Kidney (tissue), 14 donors: Measurements from ENCODE around the gene ARSI. TPM values are rescaled to one million over a fixed set of nuclear protein-coding genes. Genes with fewer than 3 reads are reported as not detected.

ENCODE experiments used
- DNase-seq, 5 donors: peaks; one replicate each; pipeline ENCODE4 v3.0.0-alpha.2; 2013 to 2020
- FAIRE-seq: peaks from 2 replicates; lab custom pipeline; 2012; peaks lifted over from hg19 to GRCh38; lab: Jason Lieb, UNC
- H3K27ac ChIP-seq, 2 donors: one replicate each; pipeline ENCODE4 v1.7.0; 2013; ENCODE audit warnings: low read depth in 2 of 2, low read length in 2 of 2, inconsistent platforms in 1 of 2
- H3K27me3 ChIP-seq: one replicate; pipeline ENCODE4 v1.7.1; 2013; ENCODE audit warnings: low read length, inconsistent platforms; ENCODE audit not compliant: control insufficient read depth, insufficient read depth
- H3K36me3 ChIP-seq, 3 donors: one replicate each; pipeline versions ENCODE4 v1.7.0 to v1.7.1; 2013; ENCODE audit warnings: low read length in 3 of 3, control low read depth in 1 of 3, inconsistent platforms in 1 of 3; ENCODE audit not compliant: insufficient read depth in 3 of 3, control insufficient read depth in 2 of 3
- H3K4me1 ChIP-seq, 3 donors: one replicate each; pipeline versions ENCODE4 v1.7.0 to v1.7.1; 2013; ENCODE audit warnings: low read length in 3 of 3, inconsistent platforms in 1 of 3, low read depth in 1 of 3; ENCODE audit not compliant: control insufficient read depth in 2 of 3, insufficient read depth in 2 of 3
- H3K4me3 ChIP-seq, 3 donors: one replicate each; pipeline versions ENCODE4 v1.7.0 to v1.8.1; 2013; ENCODE audit warnings: low read length in 3 of 3, control low read depth in 1 of 3, inconsistent platforms in 1 of 3
- H3K9ac ChIP-seq, 3 donors: one replicate each; pipeline versions ENCODE4 v1.7.0 to v1.7.1; 2013; ENCODE audit warnings: low read length in 3 of 3, control low read depth in 1 of 3, inconsistent platforms in 1 of 3
- H3K9me3 ChIP-seq, 3 donors: one replicate each; pipeline versions ENCODE4 v1.7.0 to v1.7.1; 2013; ENCODE audit warnings: low read length in 3 of 3, control low read depth in 1 of 3, inconsistent platforms in 1 of 3; ENCODE audit not compliant: control insufficient read depth in 2 of 3, insufficient read depth in 1 of 3
- CTCF ChIP-seq: IDR thresholded peaks from 3 replicates; pipeline ENCODE4 v1.5.1; 2012; ENCODE audit warnings: mild to moderate bottlenecking, moderate library complexity, borderline replicate concordance; ENCODE audit not compliant: insufficient read depth; ENCODE audit errors: extremely low read depth
- intact Hi-C: fragments of 100-400 bp; cut with DNase I; formaldehyde crosslinking; loops from one replicate; pipeline ENCODE4 v1.11.1; 2022
- polyA plus RNA-seq: library from polyadenylated mRNA; stranded (reverse); fragments of 350-450 nt; fragmentation: Illumina TruSeq; extraction: RNeasy Lipid Tissue Mini Kit (QIAGEN cat#74804); gene quantifications from one replicate; pipeline ENCODE4 v1.2.3, GENCODE V29; 2014; ENCODE audit warnings: low read depth, low replicate concordance; ENCODE audit not compliant: insufficient read depth
- total RNA-seq: library from RNA; stranded (reverse); fragmentation: NEBNext Ultra II Directional; extraction: Animal tissue kit (Norgen Biotek cat#: 25700); gene quantifications from one replicate; pipeline ENCODE4 v1.2.1, GENCODE V29; 2021
- donor health status: control.
- donor health status: control.
- donor health status: control.
- donor health status: control.
- donor health status: control.
- donor health status: DM: yes; HTN: yes; CAD: no.
- donor health status: Normal renal cell carcinoma (clear cell type).

The ARSI gene
- total and polyA plus RNA-seq, 2 donors from 2014 or later, result 0.57 to 1.1 TPM

GRCh38 chr5:150343994-150344631, 41.4 kb upstream of the ARSI start:
- Histone ChIP-seq H3K9ac (no peak overlapping the region), H3K36me3 (no peaks in the 10 kb centered on the region), H3K9me3 (no peaks in the 10 kb centered on the region), H3K27me3 (no peaks in the 10 kb centered on the region), H3K4me1 (no peaks in the 10 kb centered on the region), H3K27ac (no peak overlapping the region), H3K4me3 (no peak overlapping the region)
- no peak for TF ChIP-seq CTCF
- DNase-seq (peak in 1 of 5 donors; percentile 38), FAIRE-seq (no peak)
- intact Hi-C loops, result no loop called here

- no peak for FAIRE-seq
These were observed 39.9 kb upstream of the ARSI start for GRCh38 chr5:150342583-150342982.

GRCh38 chr5:150341989-150342388, 39.3 kb upstream of the ARSI start:
- H3K4me1 ChIP-seq, result no peaks in the 10 kb centered on the region
- no peak overlapping the region for H3K9ac ChIP-seq
- FAIRE-seq (no peak), DNase-seq (no peak)
- no peak overlapping the region for H3K27ac ChIP-seq
- intact Hi-C loops, result no loop called here
- H3K36me3 ChIP-seq, result no peaks in the 10 kb centered on the region
- no peak for TF ChIP-seq CTCF
- H3K4me3 ChIP-seq, result no peak overlapping the region
- no peaks in the 10 kb centered on the region for H3K27me3 ChIP-seq
- H3K9me3 ChIP-seq, result no peaks in the 10 kb centered on the region

More at GRCh38 chr5:150342583-150342982, 39.9 kb upstream of the ARSI start:
- H3K4me1 ChIP-seq, result no peaks in the 10 kb centered on the region
- no peak overlapping the region for H3K4me3 ChIP-seq
- H3K36me3 ChIP-seq, result no peaks in the 10 kb centered on the region
- H3K27ac ChIP-seq, result no peak overlapping the region
- H3K9ac ChIP-seq, result no peak overlapping the region
- peak in 1 of 5 donors; percentile 11 for DNase-seq
- intact Hi-C loops, result no loop called here
- no peak for TF ChIP-seq CTCF
- no peaks in the 10 kb centered on the region for H3K27me3 ChIP-seq
- H3K9me3 ChIP-seq, result no peaks in the 10 kb centered on the region

GRCh38 chr5:150341331-150341730, 38.6 kb upstream of the ARSI start:
- Histone ChIP-seq H3K4me1 (no peaks in the 10 kb centered on the region), H3K27me3 (no peaks in the 10 kb centered on the region), H3K4me3 (no peak overlapping the region), H3K36me3 (no peaks in the 10 kb centered on the region), H3K27ac (no peak overlapping the region), H3K9ac (no peak overlapping the region), H3K9me3 (no peaks in the 10 kb centered on the region)
- no peak for TF ChIP-seq CTCF
- FAIRE-seq (no peak), DNase-seq (peak in 1 of 5 donors; percentile 12)
- intact Hi-C loops, result no loop called here
